ENCODE results near the gene ARHGAP22.

Gene ARHGAP22

GRCh38 chr10:48474765-48475365 is 130.0 kb downstream of the ARHGAP22 start:
- no peak overlapping the region for H3K4me3 ChIP-seq (ENCODE audit: low read length)
- DNase-seq (ENCODE audit: low read depth, low spot score): no peak

- H3K4me3 ChIP-seq (ENCODE audit: low read length): no peak overlapping the region
- DNase-seq (ENCODE audit: low read depth, low spot score): no peak
These were observed 131.2 kb downstream of the ARHGAP22 start for GRCh38 chr10:48473704-48474103.

- DNase-seq (ENCODE audit: low read depth, low spot score): no peak
- no peak overlapping the region for H3K4me3 ChIP-seq (ENCODE audit: low read length)
These were observed 132.3 kb downstream of the ARHGAP22 start for GRCh38 chr10:48472501-48473069.

- H3K4me3 ChIP-seq (ENCODE audit: low read length): no peak overlapping the region
- no peak for DNase-seq (ENCODE audit: low read depth, low spot score)
These were observed 133.7 kb downstream of the ARHGAP22 start for GRCh38 chr10:48470893-48471805.

GRCh38 chr10:48470115-48470892 is 134.6 kb downstream of the ARHGAP22 start:
- peak; percentile 78 for DNase-seq (ENCODE audit: low read depth, low spot score)
- peak overlapping the region; percentile 1; the same call in 1 of the 2 replicates for H3K4me3 ChIP-seq (ENCODE audit: low read length)

- peak overlapping the region; percentile 1; the same call in 1 of the 2 replicates for H3K4me3 ChIP-seq (ENCODE audit: low read length)
- no peak for DNase-seq (ENCODE audit: low read depth, low spot score)
These were observed 135.3 kb downstream of the ARHGAP22 start for GRCh38 chr10:48469516-48470020.

GRCh38 chr10:48468866-48469511 is 135.9 kb downstream of the ARHGAP22 start:
- no peak for DNase-seq (ENCODE audit: low read depth, low spot score)
- H3K4me3 ChIP-seq (ENCODE audit: low read length): no peak overlapping the region

- no peak overlapping the region for H3K4me3 ChIP-seq (ENCODE audit: low read length)
- DNase-seq (ENCODE audit: low read depth, low spot score): no peak
These were observed 136.6 kb downstream of the ARHGAP22 start for GRCh38 chr10:48468130-48468790.

- DNase-seq (ENCODE audit: low read depth, low spot score): no peak
- H3K4me3 ChIP-seq (ENCODE audit: low read length): no peak overlapping the region
These were observed 137.2 kb downstream of the ARHGAP22 start for GRCh38 chr10:48467669-48468068.

- H3K4me3 ChIP-seq (ENCODE audit: low read length): no peak overlapping the region
These were observed 138.1 kb downstream of the ARHGAP22 start for GRCh38 chr10:48466611-48467240.

GRCh38 chr10:48465860-48466521 is 138.9 kb downstream of the ARHGAP22 start:
- DNase-seq (ENCODE audit: low read depth, low spot score): no peak
- no peak overlapping the region for H3K4me3 ChIP-seq (ENCODE audit: low read length)

More at GRCh38 chr10:48466611-48467240, 138.1 kb downstream of the ARHGAP22 start:
- no peak for DNase-seq (ENCODE audit: low read depth, low spot score)

- no peak for DNase-seq (ENCODE audit: low read depth, low spot score)
- H3K4me3 ChIP-seq (ENCODE audit: low read length): no peak overlapping the region
These were observed 139.8 kb downstream of the ARHGAP22 start for GRCh38 chr10:48464871-48465736.

GRCh38 chr10:48464121-48464870 is 140.6 kb downstream of the ARHGAP22 start:
- no peak overlapping the region for H3K4me3 ChIP-seq (ENCODE audit: low read length)
- DNase-seq (ENCODE audit: low read depth, low spot score): no peak

GRCh38 chr10:48463318-48464003 is 141.4 kb downstream of the ARHGAP22 start:
- no peak overlapping the region for H3K4me3 ChIP-seq (ENCODE audit: low read length)
- no peak for DNase-seq (ENCODE audit: low read depth, low spot score)

GRCh38 chr10:48462482-48463020 is 142.3 kb downstream of the ARHGAP22 start:
- H3K4me3 ChIP-seq (ENCODE audit: low read length): no peak overlapping the region
- no peak for DNase-seq (ENCODE audit: low read depth, low spot score)

Measured in Jurkat, Clone E6-1 (cell line).